SK-N-SH treated with all-trans-retinoic acid at 6 μM for 48 hours (cell line): ENCODE measurements around the gene LGR5.

Source experiments
- ATAC-seq: fragments of 200-7000 bp; cut with Tn5 transposase; 3 replicates; pipeline ENCODE4 v1.9.1; 2020; ENCODE audit warnings: mild to moderate bottlenecking, moderate library complexity
- ARNTL ChIP-seq: fragments of 450-650 bp; formaldehyde crosslinking; IDR thresholded peaks from 2 replicates; pipeline ENCODE4 v1.5.0; 2020; ENCODE audit warnings: low read depth, mild to moderate bottlenecking, moderate library complexity, borderline replicate concordance
- CREB5 ChIP-seq: fragments of 250-450 bp; sonication (Bioruptor Pico); IDR thresholded peaks from 2 replicates; pipeline ENCODE4 v1.5.1; 2020; ENCODE audit warnings: low read depth, mild to moderate bottlenecking, moderate library complexity
- CSDC2 ChIP-seq: fragments of 250-450 bp; sonication (Bioruptor Pico); IDR thresholded peaks from 2 replicates; pipeline ENCODE4 v1.5.0; 2020; ENCODE audit warnings: mild to moderate bottlenecking, moderate library complexity
- CSRNP3 ChIP-seq: fragments of 250-450 bp; sonication (Bioruptor Pico); IDR thresholded peaks from 2 replicates; pipeline ENCODE4 v1.5.1; 2021; ENCODE audit warnings: mild to moderate bottlenecking, moderate library complexity
- ESRRG ChIP-seq: fragments of 250-450 bp; sonication (Bioruptor Pico); IDR thresholded peaks from 2 replicates; pipeline ENCODE4 v1.6.1; 2021; ENCODE audit warnings: mild to moderate bottlenecking
- GLIS3 ChIP-seq: fragments of 250-450 bp; sonication (Bioruptor Pico); IDR thresholded peaks from 2 replicates; pipeline ENCODE4 v1.5.0; 2020; ENCODE audit warnings: mild to moderate bottlenecking, moderate library complexity
- ISL1 ChIP-seq: fragments of 250-450 bp; sonication (Bioruptor Pico); IDR thresholded peaks from 2 replicates; pipeline ENCODE4 v2.1.2; 2022; ENCODE audit warnings: mild to moderate bottlenecking, moderate library complexity
- PATZ1 ChIP-seq: fragments of 250-450 bp; sonication (Bioruptor Pico); IDR thresholded peaks from 2 replicates; pipeline ENCODE4 v1.8.0; 2020; ENCODE audit warnings: mild to moderate bottlenecking, moderate library complexity, borderline replicate concordance
- POU6F1 ChIP-seq: fragments of 250-450 bp; sonication (Bioruptor Pico); IDR thresholded peaks from 2 replicates; pipeline ENCODE4 v1.8.0; 2021; ENCODE audit warnings: low read depth, mild to moderate bottlenecking, moderate library complexity, borderline replicate concordance
- PPARA ChIP-seq: fragments of 250-450 bp; sonication (Bioruptor Pico); IDR thresholded peaks from 2 replicates; pipeline ENCODE4 v1.5.0; 2020; ENCODE audit warnings: mild to moderate bottlenecking, borderline replicate concordance
- RARB ChIP-seq: fragments of 250-450 bp; sonication (Bioruptor Pico); IDR thresholded peaks from 2 replicates; pipeline ENCODE4 v1.8.0; 2021; ENCODE audit warnings: mild to moderate bottlenecking, moderate library complexity
- TCF4 ChIP-seq: fragments of 250-450 bp; sonication (Bioruptor Pico); IDR thresholded peaks from 2 replicates; pipeline ENCODE4 v1.8.0; 2021; ENCODE audit warnings: mild to moderate bottlenecking, moderate library complexity, borderline replicate concordance
- TOX ChIP-seq: fragments of 250-450 bp; sonication (Bioruptor Pico); IDR thresholded peaks from 2 replicates; pipeline ENCODE4 v1.8.0; 2021; ENCODE audit warnings: mild to moderate bottlenecking, moderate library complexity, borderline replicate concordance
- TSHZ2 ChIP-seq: fragments of 250-450 bp; sonication (Bioruptor Pico); IDR thresholded peaks from 2 replicates; pipeline ENCODE4 v1.5.0; 2020; ENCODE audit warnings: mild to moderate bottlenecking, moderate library complexity
- ZC3H10 ChIP-seq: fragments of 250-450 bp; sonication (Bioruptor Pico); IDR thresholded peaks from 2 replicates; pipeline ENCODE4 v1.5.1; 2021; ENCODE audit warnings: mild to moderate bottlenecking, moderate library complexity
- ZNF565 ChIP-seq: fragments of 450-650 bp; formaldehyde crosslinking; conservative IDR thresholded peaks from 2 replicates; pipeline ENCODE4 v1.5.0; 2020; ENCODE audit warnings: low read depth, mild to moderate bottlenecking, moderate library complexity
- ZNF70 ChIP-seq: fragments of 450-650 bp; formaldehyde crosslinking; IDR thresholded peaks from 2 replicates; pipeline ENCODE4 v1.5.0; 2020; ENCODE audit warnings: mild to moderate bottlenecking, moderate library complexity

LGR5 gene

GRCh38 chr12:71621938-71622337, 182.3 kb downstream of the LGR5 start (continued):
- TF ChIP-seq GLIS3 (CRISPR knock-in tag) (no peak), ZC3H10 (CRISPR knock-in tag) (no peak), TOX (no peak), TCF4 (CRISPR knock-in tag) (no peak), RARB (no peak)

- no peak for ATAC-seq
- TF ChIP-seq CREB5 (CRISPR knock-in tag) (no peak), ARNTL (CRISPR knock-in tag) (no peak)
- TF ChIP-seq, all 23 proteins: peak for 0
These were observed 185.9 kb downstream of the LGR5 start for GRCh38 chr12:71625476-71625875.

- TF ChIP-seq POU6F1 (no peak), PPARA (no peak), ARNTL (CRISPR knock-in tag) (no peak), PATZ1 (CRISPR knock-in tag) (no peak), TOX (no peak), CSDC2 (CRISPR knock-in tag) (no peak), ZC3H10 (CRISPR knock-in tag) (no peak), TCF4 (CRISPR knock-in tag) (no peak), ESRRG (CRISPR knock-in tag) (no peak), ISL1 (no peak), ZNF70 (CRISPR knock-in tag) (no peak), ZNF565 (no peak), CSRNP3 (CRISPR knock-in tag) (no peak)
- TF ChIP-seq, all 23 proteins: peak for 0
- ATAC-seq: no peak
These were observed 186.5 kb downstream of the LGR5 start for GRCh38 chr12:71626098-71626497.

- 0 out of 3 replicates have a peak, but pooled peaks have one; percentile 20 for ATAC-seq
- TF ChIP-seq RARB (no peak), ISL1 (peak; percentile 82), TSHZ2 (CRISPR knock-in tag) (no peak), CREB5 (CRISPR knock-in tag) (0 out of 2 replicates have a peak, but pooled peaks have one; percentile 60)
These were observed 187.2 kb downstream of the LGR5 start for GRCh38 chr12:71626768-71627167.
